Transverse colon (tissue), 4 donors: Measurements from ENCODE around the gene OR8G1. TPM values are rescaled to one million over a fixed set of nuclear protein-coding genes. Genes with fewer than 3 reads are reported as not detected.
"Not testable (repeated sequence)": the region's sequence is repeated elsewhere in the genome, so short reads cannot be mapped to it uniquely, and the experiment has no call there.

Source experiments
- DNase-seq: peaks from one replicate; pipeline ENCODE4 v3.0.0-alpha.2; 2019
- H3K27ac ChIP-seq, 4 donors: fragments of 200-600 bp; sonication (generic); 2 replicates each; pipeline ENCODE4 v1.5.1; 2016 to 2018; ENCODE audit warnings: inconsistent platforms in 4 of 4
- H3K27me3 ChIP-seq: fragments of 200-600 bp; sonication (generic); 2 replicates; pipeline ENCODE4 v1.5.1; 2017; ENCODE audit warnings: inconsistent platforms
- H3K36me3 ChIP-seq, 4 donors: fragments of 200-600 bp; sonication (generic); 2 replicates each; pipeline ENCODE4 v1.5.1; 2017 to 2019; ENCODE audit warnings: inconsistent platforms in 4 of 4
- H3K4me1 ChIP-seq, 4 donors: fragments of 200-600 bp; sonication (generic); 2 replicates each; pipeline ENCODE4 v1.5.1; 2017 to 2020; ENCODE audit warnings: inconsistent platforms in 4 of 4
- H3K4me3 ChIP-seq, 4 donors: fragments of 200-600 bp; sonication (generic); 1 replicate in 1 of 4; 2 replicates in 3 of 4; pipeline versions ENCODE4 v1.5.1 to v1.6.1; 2017 to 2019; ENCODE audit warnings: inconsistent platforms in 4 of 4
- H3K9me3 ChIP-seq, 2 donors: fragments of 200-600 bp; sonication (generic); 2 replicates each; pipeline ENCODE4 v1.5.1; 2017 to 2019; ENCODE audit warnings: inconsistent platforms in 2 of 2
- EP300 ChIP-seq: sonication (generic); formaldehyde crosslinking; IDR thresholded peaks from one replicate; pipeline ENCODE4 v1.6.1; 2017; ENCODE audit warnings: antibody characterized with exemption, low read depth
- POLR2A ChIP-seq: fragments of 450-650 bp; IDR thresholded peaks from one replicate; pipeline ENCODE4 v1.6.1; 2016; ENCODE audit warnings: antibody characterized with exemption, mild to moderate bottlenecking, moderate library complexity
- POLR2AphosphoS5 ChIP-seq, 3 donors: sonication (generic); formaldehyde crosslinking; IDR thresholded peaks; one replicate each; pipeline ENCODE4 v1.6.1; 2016; ENCODE audit warnings: antibody characterized with exemption in 3 of 3
- WGBS, 2 donors: methylation state at CpG; one replicate each; pipeline ENCODE4 v1.1.5; 2018; ENCODE audit warnings: low coverage in 1 of 2; 5-methylcytosine and 5-hydroxymethylcytosine counted together
- in situ Hi-C, 4 donors: fragments of 200-750 bp; cut with MboI; loops; one replicate each; pipeline versions ENCODE4 v1.15.0 to v1.15.1; 2017; ENCODE audit warnings: low sequenced_read_pairs in 3 of 4, low pct_ligation_motif_present in 1 of 4, low pct_unique_long_range_greater_than_20kb in 1 of 4
- intact Hi-C: fragments of 100-400 bp; cut with DNase I; formaldehyde crosslinking; loops from one replicate; pipeline ENCODE4 v1.15.1; 2023; ENCODE audit warnings: low total_unique reads
- total RNA-seq, 4 donors: library from RNA; depleted of rRNA; stranded (reverse); fragments of >200 nt; gene quantifications; one replicate each; pipeline ENCODE4 v1.1.0, GENCODE V29; 2016
- TF ChIP-seq, protein P1 (sequence below), 5 experiments: fragments of 200-600 bp in 3 of 5; fragments of 450-650 bp in 2 of 5; sonication (generic) in 3 of 5; IDR thresholded peaks; 1 replicate in 2 of 5; 2 replicates in 3 of 5; pipeline ENCODE4 v1.5.1; 2016 to 2017; ENCODE audit warnings: antibody characterized with exemption in 5 of 5, inconsistent platforms in 3 of 5, mild to moderate bottlenecking in 2 of 5, moderate library complexity in 1 of 5

OR8G1 gene
- total RNA-seq, 4 donors from 2014 or later: under 0.01 TPM; not detected in 3

DNA sequence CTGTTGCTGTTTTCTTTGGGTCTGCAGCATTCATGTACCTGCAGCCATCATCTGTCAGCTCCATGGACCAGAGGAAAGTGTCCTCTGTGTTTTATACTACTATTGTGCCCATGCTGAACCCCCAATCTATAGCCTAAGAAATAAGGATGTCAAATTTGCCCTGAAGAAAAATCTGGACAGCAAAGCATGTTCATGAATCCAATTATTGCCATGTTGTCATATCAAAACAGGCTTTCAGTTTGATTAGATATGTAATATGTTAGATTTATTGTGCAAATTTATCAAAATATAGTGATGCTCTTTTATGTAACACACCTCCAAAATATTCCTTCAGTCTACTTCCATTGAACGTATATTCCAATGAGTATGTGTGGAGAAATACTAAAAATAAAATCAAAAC lies 15.4 kb upstream of the OR8G1 start:
- in situ Hi-C loops (no loop called here), intact Hi-C loops (no loop called here)
- H3K4me1 ChIP-seq: peaks cover 0 to 5% (median 2%) of the 10 kb centered on the region in 4 donors
- H3K36me3 ChIP-seq: no peaks in the 10 kb centered on the region
- H3K4me3 ChIP-seq: no peak overlapping the region
- no peaks in the 10 kb centered on the region for H3K9me3 ChIP-seq
- DNase-seq: no peak
- no peak overlapping the region for H3K27ac ChIP-seq
- TF ChIP-seq POLR2A (no peak), EP300 (no peak), POLR2AphosphoS5 (IDR thresholded peaks at IDR 0.05) (no peak)
- TF ChIP-seq, protein P1, sequence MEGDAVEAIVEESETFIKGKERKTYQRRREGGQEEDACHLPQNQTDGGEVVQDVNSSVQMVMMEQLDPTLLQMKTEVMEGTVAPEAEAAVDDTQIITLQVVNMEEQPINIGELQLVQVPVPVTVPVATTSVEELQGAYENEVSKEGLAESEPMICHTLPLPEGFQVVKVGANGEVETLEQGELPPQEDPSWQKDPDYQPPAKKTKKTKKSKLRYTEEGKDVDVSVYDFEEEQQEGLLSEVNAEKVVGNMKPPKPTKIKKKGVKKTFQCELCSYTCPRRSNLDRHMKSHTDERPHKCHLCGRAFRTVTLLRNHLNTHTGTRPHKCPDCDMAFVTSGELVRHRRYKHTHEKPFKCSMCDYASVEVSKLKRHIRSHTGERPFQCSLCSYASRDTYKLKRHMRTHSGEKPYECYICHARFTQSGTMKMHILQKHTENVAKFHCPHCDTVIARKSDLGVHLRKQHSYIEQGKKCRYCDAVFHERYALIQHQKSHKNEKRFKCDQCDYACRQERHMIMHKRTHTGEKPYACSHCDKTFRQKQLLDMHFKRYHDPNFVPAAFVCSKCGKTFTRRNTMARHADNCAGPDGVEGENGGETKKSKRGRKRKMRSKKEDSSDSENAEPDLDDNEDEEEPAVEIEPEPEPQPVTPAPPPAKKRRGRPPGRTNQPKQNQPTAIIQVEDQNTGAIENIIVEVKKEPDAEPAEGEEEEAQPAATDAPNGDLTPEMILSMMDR (IDR thresholded peaks at IDR 0.05): no peak
- no peaks in the 10 kb centered on the region for H3K27me3 ChIP-seq
- WGBS, 2 donors: 82 to 87% methylated on average over 1 of the region's 1 CpG

DNA sequence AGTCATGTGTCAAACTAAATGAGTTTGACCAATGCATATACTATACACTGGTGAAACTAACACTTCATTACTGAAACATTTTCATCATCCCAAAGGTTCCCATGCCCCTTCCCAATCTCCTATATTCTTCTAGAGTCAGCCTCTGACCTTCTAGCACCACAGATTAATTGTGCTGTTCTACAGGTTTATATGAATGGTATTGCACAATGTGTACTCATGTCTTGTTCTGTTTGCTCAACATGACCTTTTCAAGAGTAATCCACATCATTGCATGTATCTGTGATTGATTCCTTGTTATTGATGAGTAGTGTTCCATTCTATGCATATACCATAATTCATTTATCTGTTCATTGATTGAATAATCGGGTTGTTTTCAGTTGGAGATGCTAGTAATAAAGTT lies 7.5 kb upstream of the OR8G1 start:
- intact Hi-C loops (no loop called here), in situ Hi-C loops (no loop called here)
- no peak for DNase-seq
- Histone ChIP-seq H3K4me1 (no peaks in the 10 kb centered on the region), H3K4me3 (no peak overlapping the region), H3K9me3 (no peaks in the 10 kb centered on the region), H3K36me3 (no peaks in the 10 kb centered on the region), H3K27ac (no peak overlapping the region), H3K27me3 (no peaks in the 10 kb centered on the region)
- 0 to 45% methylated on average over 1 of the region's 1 CpG for WGBS, 2 donors
- TF ChIP-seq EP300: no peak

DNA sequence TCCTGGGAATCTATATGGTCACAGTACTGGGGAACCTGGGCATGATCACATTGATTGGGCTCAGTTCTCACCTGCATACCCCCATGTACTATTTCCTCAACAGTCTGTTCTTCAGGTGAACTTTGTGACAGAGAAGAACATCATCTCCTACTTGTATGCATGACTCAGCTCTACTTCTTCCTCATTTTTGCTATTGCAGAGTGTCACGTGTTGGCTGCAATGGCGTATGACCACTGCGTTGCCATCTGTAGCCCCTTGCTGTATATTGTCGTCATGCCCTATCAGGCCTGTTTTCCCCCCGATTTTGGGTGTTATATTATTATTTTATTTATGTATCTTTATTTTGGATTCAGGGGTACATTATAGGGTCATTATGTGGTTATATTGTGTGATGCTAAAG lies 2.4 kb upstream of the OR8G1 start:
- H3K36me3 ChIP-seq: no peaks in the 10 kb centered on the region
- no peak overlapping the region for H3K27ac ChIP-seq
- in situ Hi-C loops (no loop called here), intact Hi-C loops (no loop called here)
- TF ChIP-seq, protein P1 (IDR thresholded peaks at IDR 0.05): no peak
- TF ChIP-seq EP300: no peak
- TF ChIP-seq POLR2AphosphoS5 (IDR thresholded peaks at IDR 0.05): no peak
- no peak for TF ChIP-seq POLR2A
- DNase-seq: no peak
- H3K4me3 ChIP-seq: no peak overlapping the region
- H3K9me3 ChIP-seq: no peaks in the 10 kb centered on the region
- no peaks in the 10 kb centered on the region for H3K4me1 ChIP-seq
- WGBS, 2 donors: 54% methylated on average over 5 of the region's 5 CpGs; no CpG with 5 or more reads in 1 of the 2 donors
- no peaks in the 10 kb centered on the region for H3K27me3 ChIP-seq

DNA sequence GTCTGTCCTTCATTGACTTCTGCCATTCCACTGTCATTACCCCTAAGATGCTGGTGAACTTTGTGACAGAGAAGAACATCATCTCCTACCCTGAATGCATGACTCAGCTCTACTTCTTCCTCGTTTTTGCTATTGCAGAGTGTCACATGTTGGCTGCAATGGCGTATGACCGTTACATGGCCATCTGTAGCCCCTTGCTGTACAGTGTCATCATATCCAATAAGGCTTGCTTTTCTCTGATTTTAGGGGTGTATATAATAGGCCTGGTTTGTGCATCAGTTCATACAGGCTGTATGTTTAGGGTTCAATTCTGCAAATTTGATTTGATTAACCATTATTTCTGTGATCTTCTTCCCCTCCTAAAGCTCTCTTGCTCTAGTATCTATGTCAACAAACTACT lies 9.0 kb downstream of the OR8G1 start:
- in situ Hi-C loops, H3K4me3 ChIP-seq, H3K36me3 ChIP-seq, DNase-seq, H3K27ac ChIP-seq, H3K9me3 ChIP-seq, intact Hi-C loops, H3K27me3 ChIP-seq, H3K4me1 ChIP-seq: not testable (repeated sequence)
- WGBS, 2 donors: 62 to 76% methylated on average over 3 of the region's 3 CpGs

DNA sequence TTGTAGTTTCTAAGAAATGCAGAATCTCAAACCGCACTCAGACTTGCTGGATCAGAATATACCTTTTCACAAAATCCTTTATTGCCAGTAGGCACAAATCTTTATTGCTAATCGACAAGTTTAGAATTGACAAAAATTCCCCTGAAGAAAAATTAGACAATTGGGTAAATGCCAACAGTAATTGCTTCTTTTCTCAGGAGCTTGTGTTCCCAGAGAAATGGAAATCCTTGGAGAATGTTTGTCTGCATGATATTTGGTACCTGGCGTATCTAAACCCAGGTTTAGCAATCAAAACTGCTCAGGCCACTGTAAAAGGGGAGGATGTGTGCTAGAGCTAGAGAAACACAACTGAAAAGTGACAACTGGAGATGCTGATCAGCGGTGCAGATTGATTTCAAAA lies 15.2 kb downstream of the OR8G1 start, which contains the start of gene OR8G5:
TSS of gene OR8G5 (plus strand) at position 301 of the 400 bp plus-strand sequence. CDS start 8,556 bp downstream, outside the sequence.
- TF ChIP-seq POLR2A (no peak), EP300 (no peak), POLR2AphosphoS5 (IDR thresholded peaks at IDR 0.05) (no peak)
- TF ChIP-seq, protein P1 (IDR thresholded peaks at IDR 0.05): no peak
- intact Hi-C loops: no loop called here
- WGBS, 2 donors: 57 to 85% methylated on average over 4 of the region's 4 CpGs

DNA sequence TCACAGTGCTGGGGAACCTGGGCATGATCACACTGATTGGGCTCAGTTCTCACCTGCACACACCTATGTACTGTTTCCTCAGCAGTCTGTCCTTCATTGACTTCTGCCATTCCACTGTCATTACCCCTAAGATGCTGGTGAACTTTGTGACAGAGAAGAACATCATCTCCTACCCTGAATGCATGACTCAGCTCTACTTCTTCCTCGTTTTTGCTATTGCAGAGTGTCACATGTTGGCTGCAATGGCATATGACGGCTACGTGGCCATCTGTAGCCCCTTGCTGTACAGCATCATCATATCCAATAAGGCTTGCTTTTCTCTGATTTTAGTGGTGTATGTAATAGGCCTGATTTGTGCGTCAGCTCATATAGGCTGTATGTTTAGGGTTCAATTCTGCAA lies 24.1 kb downstream of the OR8G1 start:
- H3K4me3 ChIP-seq, H3K4me1 ChIP-seq, in situ Hi-C loops, H3K9me3 ChIP-seq, H3K27me3 ChIP-seq, DNase-seq, intact Hi-C loops, H3K27ac ChIP-seq, H3K36me3 ChIP-seq: not testable (repeated sequence)
- WGBS, 2 donors: 61 to 64% methylated on average over 4 of the region's 4 CpGs

More for the DNA sequence above, 15.2 kb downstream of the OR8G1 start, which contains the start of gene OR8G5:
- no peaks in the 10 kb centered on the region for H3K36me3 ChIP-seq
- H3K9me3 ChIP-seq: no peaks in the 10 kb centered on the region
- H3K4me1 ChIP-seq: no peaks in the 10 kb centered on the region
- DNase-seq: no peak
- H3K27ac ChIP-seq: no peak within 1 kb of the TSS
- no peak within 1 kb of the TSS for H3K4me3 ChIP-seq
- H3K27me3 ChIP-seq: no peaks in the 10 kb centered on the region
- in situ Hi-C loops: no loop called here

DNA sequence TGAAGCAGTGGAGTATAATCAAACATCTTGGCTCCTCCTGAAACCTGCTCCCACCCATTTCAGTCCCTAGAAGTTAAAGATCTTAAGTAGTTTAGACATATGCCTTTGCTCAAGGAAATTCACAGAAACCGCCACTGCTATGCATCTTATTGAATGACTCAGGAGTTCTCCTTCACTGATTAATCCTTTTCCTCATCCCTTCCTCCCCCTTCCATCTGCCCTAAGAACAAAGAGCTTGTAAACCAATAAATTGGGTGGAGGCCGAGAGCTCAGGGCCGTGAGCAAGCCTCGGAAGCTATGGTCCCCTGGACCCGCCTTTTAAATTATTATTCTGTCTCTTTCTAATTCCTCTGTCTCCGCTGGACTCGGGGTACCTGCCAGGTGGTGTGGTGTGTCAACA lies 30.0 kb downstream of the OR8G1 start:
- H3K4me3 ChIP-seq, H3K27me3 ChIP-seq, intact Hi-C loops, H3K36me3 ChIP-seq, H3K9me3 ChIP-seq, in situ Hi-C loops: not testable (repeated sequence)
- peak; percentile 26 for DNase-seq
- H3K4me1 ChIP-seq: peaks cover 0 to 22% (median 7%) of the 10 kb centered on the region in 4 donors
- peak overlapping the region in 3 of 4 donors; percentile 10 to 62 (median 45) for H3K27ac ChIP-seq
- 25 to 40% methylated on average over 6 to 7 of the region's 7 CpGs for whole genome bisulfite sequencing, 2 donors
